ENCODE data around the gene GATA3.

- TF ChIP-seq CTCF (IDR thresholded peaks at IDR 0.05 in 4 of 5, conservative IDR thresholded peaks at IDR 0.05 in 1 of 5): no peak
- TF ChIP-seq POLR2A (IDR thresholded peaks at IDR 0.05): no peak
Measured at GRCh38 chr10:8009031-8009430, 45.5 kb upstream of the GATA3 start.

Measured in gastrocnemius medialis (tissue), 4 donors.